Measurements from ENCODE around the gene TNFRSF19.

Gene TNFRSF19

DNA sequence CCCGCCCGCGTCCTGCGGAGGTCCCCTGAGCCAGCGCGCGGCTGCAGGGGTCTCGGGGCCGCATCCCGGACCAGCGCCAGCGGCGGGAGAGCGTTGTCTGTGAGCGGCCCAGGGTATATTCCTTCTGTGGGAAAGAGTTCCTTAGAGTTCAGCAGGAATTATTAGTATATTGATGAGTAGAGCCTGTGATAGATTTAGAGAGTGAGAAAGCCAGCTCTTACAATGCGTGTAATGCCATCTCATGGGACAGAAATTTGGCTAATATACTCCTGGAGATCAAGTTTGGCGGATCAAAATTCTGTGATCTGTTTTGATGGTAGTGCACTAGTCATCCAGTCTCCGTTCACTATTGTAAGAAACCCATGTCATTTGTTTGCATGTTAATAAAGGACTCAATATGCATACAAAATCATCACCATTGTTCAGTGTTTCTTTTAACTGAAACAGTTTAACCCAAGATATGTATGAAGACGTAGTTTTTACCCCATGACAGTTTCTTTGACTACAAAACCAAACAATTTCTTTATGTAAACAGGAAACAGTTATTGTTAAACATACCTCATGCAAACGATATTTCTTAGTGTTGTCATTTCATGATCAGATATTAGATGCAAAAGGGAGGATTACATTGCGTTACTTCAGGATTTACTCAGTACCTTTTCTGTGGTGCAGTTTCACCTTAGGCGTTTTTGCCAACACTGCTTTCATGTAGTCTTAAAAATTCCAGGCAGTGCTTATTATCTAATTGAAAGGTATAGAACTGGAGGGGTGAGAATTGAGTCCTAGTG lies 9.9 kb downstream of the TNFRSF19 start:
- H3K27ac ChIP-seq (ENCODE audit: low read depth, low read length, poor library complexity, severe bottlenecking): no peak overlapping the region
- H3K9ac ChIP-seq (ENCODE audit: low read length): no peak overlapping the region

GRCh38 chr13:23580684-23581060 lies 10.5 kb downstream of the TNFRSF19 start:
- Histone ChIP-seq H3K79me2 (ENCODE audit: insufficient read depth, low read length) (no peaks in the 10 kb centered on the region), H3K9me3 (ENCODE audit: low read length) (no peaks in the 10 kb centered on the region), H3K9me2 (ENCODE audit: low read depth, low read length) (no peaks in the 10 kb centered on the region), H3K4me3 (ENCODE audit: low read depth, low read length, poor library complexity, severe bottlenecking) (no peak overlapping the region), H3K4me1 (ENCODE audit: insufficient read depth, low read length, severe bottlenecking) (no peaks in the 10 kb centered on the region), H3K27me3 (ENCODE audit: insufficient read depth, low read length) (no peaks in the 10 kb centered on the region), H3K27ac (ENCODE audit: low read depth, low read length, poor library complexity, severe bottlenecking) (no peak overlapping the region), H3K4me2 (ENCODE audit: low read length) (no peak overlapping the region), H3F3A (ENCODE audit: insufficient read depth, low read length) (no peaks in the 10 kb centered on the region), H3K9ac (ENCODE audit: low read length) (no peak overlapping the region), H4K20me1 (ENCODE audit: insufficient read depth, low read length) (no peaks in the 10 kb centered on the region), H2AFZ (ENCODE audit: low read length) (no peak overlapping the region), H3K36me3 (ENCODE audit: insufficient read depth, low read length) (no peaks in the 10 kb centered on the region)
- TF ChIP-seq EZH2 (IDR thresholded peaks at IDR 0.05; ENCODE audit: borderline replicate concordance, low read length): no peak
- TF ChIP-seq CTCF (IDR thresholded peaks at IDR 0.05; ENCODE audit: low read length): no peak

More for the DNA sequence above, 9.9 kb downstream of the TNFRSF19 start:
- no peaks in the 10 kb centered on the region for H3K79me2 ChIP-seq (ENCODE audit: insufficient read depth, low read length)
- H4K20me1 ChIP-seq (ENCODE audit: insufficient read depth, low read length): no peaks in the 10 kb centered on the region
- H3K4me2 ChIP-seq (ENCODE audit: low read length): no peak overlapping the region
- H3K36me3 ChIP-seq (ENCODE audit: insufficient read depth, low read length): no peaks in the 10 kb centered on the region
- no peak overlapping the region for H3K4me3 ChIP-seq (ENCODE audit: low read depth, low read length, poor library complexity, severe bottlenecking)
- H3K27me3 ChIP-seq (ENCODE audit: insufficient read depth, low read length): no peaks in the 10 kb centered on the region
- no peaks in the 10 kb centered on the region for H3F3A ChIP-seq (ENCODE audit: insufficient read depth, low read length)
- no peaks in the 10 kb centered on the region for H3K4me1 ChIP-seq (ENCODE audit: insufficient read depth, low read length, severe bottlenecking)
- H3K9me2 ChIP-seq (ENCODE audit: low read depth, low read length): no peaks in the 10 kb centered on the region
- H3K9me3 ChIP-seq (ENCODE audit: low read length): no peaks in the 10 kb centered on the region
- TF ChIP-seq EZH2 (IDR thresholded peaks at IDR 0.05; ENCODE audit: borderline replicate concordance, low read length): no peak
- TF ChIP-seq CTCF (IDR thresholded peaks at IDR 0.05; ENCODE audit: low read length): no peak
- H2AFZ ChIP-seq (ENCODE audit: low read length): no peak overlapping the region

GRCh38 chr13:23583491-23583890 lies 13.3 kb downstream of the TNFRSF19 start:
- H3K36me3 ChIP-seq (ENCODE audit: insufficient read depth, low read length): no peaks in the 10 kb centered on the region
- TF ChIP-seq CTCF (IDR thresholded peaks at IDR 0.05; ENCODE audit: low read length) (no peak), EZH2 (IDR thresholded peaks at IDR 0.05; ENCODE audit: borderline replicate concordance, low read length) (no peak)
- no peak overlapping the region for H3K27ac ChIP-seq (ENCODE audit: low read depth, low read length, poor library complexity, severe bottlenecking)
- no peak overlapping the region for H2AFZ ChIP-seq (ENCODE audit: low read length)
- H3K79me2 ChIP-seq (ENCODE audit: insufficient read depth, low read length): no peaks in the 10 kb centered on the region
- H3K4me2 ChIP-seq (ENCODE audit: low read length): no peak overlapping the region
- H3K4me3 ChIP-seq (ENCODE audit: low read depth, low read length, poor library complexity, severe bottlenecking): no peak overlapping the region
- no peak overlapping the region for H3K9ac ChIP-seq (ENCODE audit: low read length)
- no peaks in the 10 kb centered on the region for H3K4me1 ChIP-seq (ENCODE audit: insufficient read depth, low read length, severe bottlenecking)
- H4K20me1 ChIP-seq (ENCODE audit: insufficient read depth, low read length): no peaks in the 10 kb centered on the region
- no peaks in the 10 kb centered on the region for H3K9me3 ChIP-seq (ENCODE audit: low read length)
- no peaks in the 10 kb centered on the region for H3K9me2 ChIP-seq (ENCODE audit: low read depth, low read length)
- no peaks in the 10 kb centered on the region for H3F3A ChIP-seq (ENCODE audit: insufficient read depth, low read length)
- H3K27me3 ChIP-seq (ENCODE audit: insufficient read depth, low read length): no peaks in the 10 kb centered on the region
